HCT116 (cell line): ENCODE results near the gene GPT2.

Source experiments
- CBX3 ChIP-seq: IDR thresholded peaks from 2 replicates; pipeline ENCODE4 v1.6.1; 2012; ENCODE audit warnings: low read depth
- CEBPB ChIP-seq: IDR thresholded peaks from 2 replicates; pipeline ENCODE4 v1.6.1; 2012; ENCODE audit warnings: low read depth
- CTCF ChIP-seq, 3 experiments: fragments of 200-600 bp in 1 of 3; sonication (generic) in 1 of 3; IDR thresholded peaks in 2 of 3; conservative IDR thresholded peaks in 1 of 3; 2 replicates each; pipeline ENCODE4 v1.5.1; 2012 to 2017; ENCODE audit warnings: low read depth in 2 of 3, low read length in 2 of 3, antibody characterized with exemption in 1 of 3, borderline replicate concordance in 1 of 3, control low read depth in 1 of 3, mild to moderate bottlenecking in 1 of 3, mixed read lengths in 1 of 3, mixed run types in 1 of 3, moderate library complexity in 1 of 3; ENCODE audit not compliant: insufficient read depth in 1 of 3
- EZH2 ChIP-seq: fragments of 200-600 bp; sonication (generic); IDR thresholded peaks from 2 replicates; pipeline ENCODE4 v1.6.1; 2017; ENCODE audit warnings: antibody characterized with exemption, mixed run types
- JUND ChIP-seq: IDR thresholded peaks from 2 replicates; pipeline ENCODE4 v1.6.1; 2012
- POLR2A ChIP-seq: IDR thresholded peaks from 2 replicates; pipeline ENCODE4 v1.7.0; 2011; ENCODE audit warnings: borderline replicate concordance; ENCODE audit not compliant: insufficient read depth, insufficient read length; ENCODE audit errors: extremely low read depth
- POLR2AphosphoS5 ChIP-seq: IDR thresholded peaks from 2 replicates; pipeline ENCODE4 v1.6.1; 2011; ENCODE audit warnings: mild to moderate bottlenecking, low read depth, low read length, moderate library complexity
- RAD21 ChIP-seq: IDR thresholded peaks from 2 replicates; pipeline ENCODE4 v1.6.1; 2012; ENCODE audit warnings: low read depth, mild to moderate bottlenecking
- REST ChIP-seq: IDR thresholded peaks from 2 replicates; pipeline ENCODE4 v1.6.1; 2012; ENCODE audit warnings: low read depth
- SP1 ChIP-seq: IDR thresholded peaks from 2 replicates; pipeline ENCODE4 v1.6.1; 2012; ENCODE audit warnings: low read depth
- SRF ChIP-seq: IDR thresholded peaks from 2 replicates; pipeline ENCODE4 v1.6.1; 2012; ENCODE audit warnings: low read depth
- ZFX ChIP-seq: fragments of 450-650 bp; IDR thresholded peaks from 2 replicates; pipeline ENCODE4 v1.6.1; 2017
- ZNF274 ChIP-seq: fragments of 200-500 bp; sonication (Bioruptor generic); IDR thresholded peaks from 2 replicates; pipeline ENCODE4 v1.6.1; 2014; ENCODE audit warnings: mild to moderate bottlenecking, low read depth, low read length, inconsistent platforms
- TF ChIP-seq, protein P1 (sequence below): IDR thresholded peaks from 2 replicates; pipeline ENCODE4 v1.6.1; 2012

DNA sequence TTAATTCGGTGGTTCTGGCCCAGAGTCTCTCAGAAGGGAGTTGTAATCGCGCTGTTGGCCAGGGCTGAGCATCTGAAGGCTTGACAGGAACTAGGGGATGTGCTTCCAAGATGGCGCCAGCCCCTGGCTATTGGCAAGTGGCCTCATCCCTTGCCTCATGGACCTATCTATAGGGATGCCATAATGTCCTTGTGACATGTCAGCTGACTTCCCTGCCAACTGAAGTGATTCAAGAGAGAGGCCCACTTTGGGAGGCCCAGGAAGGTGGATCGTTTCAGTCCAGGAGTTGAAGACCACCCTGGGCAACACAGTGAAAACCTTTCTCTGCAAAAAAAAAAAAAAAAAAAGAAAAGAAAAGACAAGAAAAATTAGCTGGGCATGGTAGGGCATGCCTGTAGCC, 38.2 kb upstream of the GPT2 start:
- no peak for TF ChIP-seq POLR2A
- TF ChIP-seq CTCF (IDR thresholded peaks at IDR 0.05 in 2 of 3, conservative IDR thresholded peaks at IDR 0.05 in 1 of 3; ENCODE audit: borderline replicate concordance in 1 of 3, insufficient read depth in 1 of 3, low read depth in 2 of 3, low read length in 2 of 3) = no peak
- no peak for TF ChIP-seq POLR2AphosphoS5
- no peak for TF ChIP-seq JUND
- TF ChIP-seq RAD21 = no peak
- TF ChIP-seq CBX3 = no peak
- no peak for TF ChIP-seq SRF
- no peak for TF ChIP-seq SP1
- TF ChIP-seq REST = no peak
- TF ChIP-seq EZH2 = no peak
- no peak for TF ChIP-seq CEBPB
- TF ChIP-seq ZFX = no peak
- TF ChIP-seq ZNF274 = no peak
- TF ChIP-seq, protein P1, sequence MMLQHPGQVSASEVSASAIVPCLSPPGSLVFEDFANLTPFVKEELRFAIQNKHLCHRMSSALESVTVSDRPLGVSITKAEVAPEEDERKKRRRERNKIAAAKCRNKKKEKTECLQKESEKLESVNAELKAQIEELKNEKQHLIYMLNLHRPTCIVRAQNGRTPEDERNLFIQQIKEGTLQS = no peak
